Colonic mucosa (tissue), 4 donors: ENCODE data around the gene PDE4D. TPM values are rescaled to one million over a fixed set of nuclear protein-coding genes. Genes with fewer than 3 reads are reported as not detected.
"Not testable (repeated sequence)": the region's sequence is repeated elsewhere in the genome, so short reads cannot be mapped to it uniquely, and the experiment has no call there.

Experiments used
- DNase-seq: peaks from one replicate; pipeline ENCODE4 v3.0.0-alpha.2; 2020
- H3K27ac ChIP-seq: fragments of 200-600 bp; one replicate; pipeline ENCODE4 v1.8.0; 2021
- H3K27me3 ChIP-seq: fragments of 200-600 bp; one replicate; pipeline ENCODE4 v1.8.0; 2021
- H3K36me3 ChIP-seq: fragments of 200-600 bp; one replicate; pipeline ENCODE4 v1.8.0; 2021
- H3K4me1 ChIP-seq: fragments of 200-600 bp; one replicate; pipeline ENCODE4 v1.8.0; 2021; ENCODE audit warnings: mild to moderate bottlenecking
- H3K4me3 ChIP-seq: fragments of 200-600 bp; one replicate; pipeline ENCODE4 v1.8.0; 2021
- H3K9ac ChIP-seq, 2 donors: one replicate each; pipeline ENCODE4 v1.7.0; 2013; ENCODE audit warnings: control low read depth in 2 of 2, low read depth in 2 of 2, low read length in 2 of 2
- H3K9me3 ChIP-seq: fragments of 200-600 bp; one replicate; pipeline ENCODE4 v1.8.0; 2021
- intact Hi-C: fragments of 100-400 bp; cut with DNase I; formaldehyde crosslinking; loops from one replicate; pipeline ENCODE4 v1.14.1; 2022
- total RNA-seq, 2 donors: library from RNA; stranded (reverse); fragmentation: NEBNext Ultra II Directional in 1 of 2; extraction: Animal tissue kit (Norgen Biotek cat#: 25700) in 1 of 2; gene quantifications; one replicate each; pipeline ENCODE4 v1.2.1, GENCODE V29; 2021
- TF ChIP-seq, protein P1 (sequence below): fragments of 200-600 bp; IDR thresholded peaks from one replicate; pipeline ENCODE4 v1.8.0; 2022; ENCODE audit warnings: antibody characterized with exemption, mild to moderate bottlenecking
- donor health status: healthy.
- donor health status: DM: no; HTN: no; CAD: no.
- donor health status: DM: no; HTN: no; CAD: no.

The PDE4D gene
- total RNA-seq, 2 donors from 2014 or later: 23.1 to 53.7 TPM

DNA sequence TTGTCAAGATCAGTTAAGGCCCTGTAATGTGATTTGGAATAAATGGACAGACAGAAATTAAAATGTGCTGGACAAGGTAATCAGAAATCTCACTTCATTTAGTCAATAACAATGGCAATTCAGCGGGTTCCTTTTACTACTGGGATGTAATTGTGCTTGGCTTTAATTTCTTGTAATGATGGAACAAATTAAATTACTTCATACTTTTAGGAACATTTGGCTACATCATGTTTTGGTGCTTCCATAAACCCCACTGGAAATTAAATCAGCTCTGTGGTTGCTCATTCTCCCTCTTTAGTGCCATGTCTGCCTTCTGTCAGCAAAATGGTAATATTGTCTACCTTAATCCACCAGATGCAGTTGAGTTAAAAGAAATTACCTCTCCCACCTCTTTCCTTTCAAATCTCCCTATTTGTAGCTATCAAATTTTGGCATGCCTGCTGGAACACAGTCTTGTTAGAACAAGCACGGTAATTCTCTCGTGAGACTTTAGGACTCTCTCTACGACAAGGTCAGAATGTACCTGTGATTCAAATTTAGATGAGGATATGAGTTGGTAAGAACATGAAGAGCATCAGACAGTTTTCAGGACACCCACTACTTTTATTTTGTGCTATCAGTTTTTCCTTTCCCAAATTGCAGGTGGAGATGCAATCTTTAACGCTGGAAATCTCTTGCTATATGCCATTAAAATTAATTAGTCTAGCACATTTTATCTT is 834.4 kb downstream of the PDE4D start:
- no peaks in the 10 kb centered on the region for H3K4me1 ChIP-seq
- intact Hi-C loops: no loop called here
- H3K9ac ChIP-seq: no peak overlapping the region
- H3K27ac ChIP-seq: no peak overlapping the region
- H3K4me3 ChIP-seq: no peak overlapping the region
- H3K27me3 ChIP-seq: no peaks in the 10 kb centered on the region
- no peaks in the 10 kb centered on the region for H3K9me3 ChIP-seq
- H3K36me3 ChIP-seq: no peaks in the 10 kb centered on the region
- no peak for DNase-seq
- TF ChIP-seq, protein P1, sequence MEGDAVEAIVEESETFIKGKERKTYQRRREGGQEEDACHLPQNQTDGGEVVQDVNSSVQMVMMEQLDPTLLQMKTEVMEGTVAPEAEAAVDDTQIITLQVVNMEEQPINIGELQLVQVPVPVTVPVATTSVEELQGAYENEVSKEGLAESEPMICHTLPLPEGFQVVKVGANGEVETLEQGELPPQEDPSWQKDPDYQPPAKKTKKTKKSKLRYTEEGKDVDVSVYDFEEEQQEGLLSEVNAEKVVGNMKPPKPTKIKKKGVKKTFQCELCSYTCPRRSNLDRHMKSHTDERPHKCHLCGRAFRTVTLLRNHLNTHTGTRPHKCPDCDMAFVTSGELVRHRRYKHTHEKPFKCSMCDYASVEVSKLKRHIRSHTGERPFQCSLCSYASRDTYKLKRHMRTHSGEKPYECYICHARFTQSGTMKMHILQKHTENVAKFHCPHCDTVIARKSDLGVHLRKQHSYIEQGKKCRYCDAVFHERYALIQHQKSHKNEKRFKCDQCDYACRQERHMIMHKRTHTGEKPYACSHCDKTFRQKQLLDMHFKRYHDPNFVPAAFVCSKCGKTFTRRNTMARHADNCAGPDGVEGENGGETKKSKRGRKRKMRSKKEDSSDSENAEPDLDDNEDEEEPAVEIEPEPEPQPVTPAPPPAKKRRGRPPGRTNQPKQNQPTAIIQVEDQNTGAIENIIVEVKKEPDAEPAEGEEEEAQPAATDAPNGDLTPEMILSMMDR: no peak

DNA sequence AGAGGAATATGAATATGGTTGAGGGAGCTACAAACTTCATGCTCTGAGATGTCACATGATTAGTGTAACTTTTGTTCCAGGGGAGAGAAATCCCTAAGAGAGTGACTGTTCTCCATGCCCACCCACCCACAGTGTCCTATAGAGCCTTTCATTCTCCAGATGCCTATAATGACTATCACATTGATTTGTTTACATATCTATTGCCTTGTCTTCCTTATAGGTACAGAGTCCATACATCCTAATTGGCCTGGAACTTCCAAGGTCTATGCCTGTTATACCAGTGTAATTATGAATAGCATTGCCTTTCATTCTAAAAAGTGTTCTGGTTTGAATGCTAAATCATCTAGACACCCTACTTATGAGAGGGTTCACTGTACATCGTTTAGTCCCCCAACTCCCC is 835.3 kb downstream of the PDE4D start:
- H3K36me3 ChIP-seq: no peaks in the 10 kb centered on the region
- no peaks in the 10 kb centered on the region for H3K9me3 ChIP-seq
- no peak overlapping the region for H3K27ac ChIP-seq
- H3K4me1 ChIP-seq: no peaks in the 10 kb centered on the region
- no peak for DNase-seq
- H3K27me3 ChIP-seq: no peaks in the 10 kb centered on the region
- intact Hi-C loops: no loop called here
- no peak overlapping the region for H3K4me3 ChIP-seq
- no peak overlapping the region for H3K9ac ChIP-seq
- TF ChIP-seq, protein P1: no peak

DNA sequence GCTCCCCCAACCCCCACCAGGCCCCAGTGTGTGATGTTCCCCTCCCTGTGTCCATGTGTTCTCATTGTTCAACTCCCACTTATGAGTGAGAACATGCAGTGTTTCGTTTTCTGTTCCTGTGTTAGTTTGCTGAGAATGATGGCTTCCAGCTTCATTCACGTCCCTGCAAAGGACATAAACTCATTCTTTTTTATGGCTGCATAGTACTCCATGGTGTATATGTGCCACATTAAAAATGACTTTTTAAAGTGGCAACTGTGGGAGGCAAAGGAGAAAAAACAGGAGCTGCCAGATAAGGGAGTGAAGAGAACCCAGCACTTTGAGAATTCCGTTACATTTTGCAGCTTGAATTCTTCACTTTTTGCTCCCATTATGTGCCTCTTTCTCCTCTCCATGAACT is 836.9 kb downstream of the PDE4D start:
- H3K9me3 ChIP-seq, DNase-seq, H3K4me1 ChIP-seq, H3K27ac ChIP-seq, H3K9ac ChIP-seq, intact Hi-C loops, H3K27me3 ChIP-seq, H3K36me3 ChIP-seq, H3K4me3 ChIP-seq: not testable (repeated sequence)

DNA sequence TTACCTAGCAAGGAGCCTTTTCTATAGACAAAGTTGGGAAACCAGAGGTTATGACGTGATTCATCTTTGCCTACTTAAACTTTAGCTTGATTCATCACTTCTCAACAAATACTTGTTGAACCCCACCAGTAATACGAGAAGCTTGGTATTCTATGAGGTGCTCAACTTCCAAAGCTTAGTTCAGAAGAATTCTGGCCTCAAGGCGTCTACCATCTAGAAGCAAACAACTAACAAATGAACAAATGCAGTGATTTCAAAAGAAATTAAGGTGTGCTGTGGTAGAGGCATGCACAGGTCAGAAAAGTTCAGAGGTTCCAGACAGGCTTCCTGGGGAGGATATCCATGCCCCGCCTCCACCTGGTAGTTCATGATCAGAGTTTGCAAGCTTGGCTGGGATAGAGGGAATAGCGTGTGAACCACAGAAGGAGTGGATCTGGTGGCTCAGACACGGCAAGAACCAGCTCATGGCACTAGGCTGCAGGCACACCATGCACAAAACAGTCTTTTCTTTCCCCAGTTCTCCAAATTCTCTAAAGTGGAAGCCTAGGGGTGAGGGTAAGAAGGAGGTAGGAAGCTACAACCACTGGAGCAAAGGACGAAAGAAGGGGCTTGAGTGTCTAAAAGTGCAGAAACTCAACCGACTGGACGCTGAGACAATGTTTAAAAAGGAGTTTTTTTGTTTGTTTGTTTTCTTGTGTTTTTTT is 837.6 kb downstream of the PDE4D start:
- Histone ChIP-seq H3K27ac (no peak overlapping the region), H3K9me3 (no peaks in the 10 kb centered on the region), H3K36me3 (no peaks in the 10 kb centered on the region), H3K4me1 (no peaks in the 10 kb centered on the region), H3K27me3 (no peaks in the 10 kb centered on the region), H3K4me3 (no peak overlapping the region), H3K9ac (no peak overlapping the region)
- TF ChIP-seq, protein P1: no peak
- no peak for DNase-seq
- intact Hi-C loops: no loop called here

DNA sequence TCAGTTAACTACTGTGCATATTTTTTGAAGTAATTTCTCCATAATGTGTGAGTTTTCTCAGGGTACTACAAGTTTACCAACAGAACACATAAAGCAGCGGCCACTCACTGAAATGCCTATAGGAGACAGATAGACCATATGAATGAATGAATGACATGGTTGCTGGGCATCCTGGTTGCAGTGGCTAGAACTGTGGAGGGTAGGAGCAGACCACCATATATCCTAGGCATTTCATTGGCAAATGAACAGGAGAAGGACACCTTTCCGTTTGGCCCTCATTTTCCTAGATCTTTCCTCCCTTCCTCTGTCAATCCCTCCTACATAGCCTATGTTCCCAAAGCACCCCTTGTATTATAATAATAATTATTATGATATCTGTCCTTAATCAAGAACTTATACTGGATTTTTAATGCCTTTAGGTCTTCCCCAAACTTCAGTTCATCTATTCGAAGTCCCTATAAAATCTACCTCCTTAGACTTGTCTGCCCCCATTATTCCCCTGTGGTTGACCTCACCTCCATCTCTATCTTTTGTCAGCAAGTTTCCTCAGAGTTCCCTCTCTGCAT is 838.5 kb downstream of the PDE4D start:
- TF ChIP-seq, protein P1: no peak
- intact Hi-C loops: no loop called here

DNA sequence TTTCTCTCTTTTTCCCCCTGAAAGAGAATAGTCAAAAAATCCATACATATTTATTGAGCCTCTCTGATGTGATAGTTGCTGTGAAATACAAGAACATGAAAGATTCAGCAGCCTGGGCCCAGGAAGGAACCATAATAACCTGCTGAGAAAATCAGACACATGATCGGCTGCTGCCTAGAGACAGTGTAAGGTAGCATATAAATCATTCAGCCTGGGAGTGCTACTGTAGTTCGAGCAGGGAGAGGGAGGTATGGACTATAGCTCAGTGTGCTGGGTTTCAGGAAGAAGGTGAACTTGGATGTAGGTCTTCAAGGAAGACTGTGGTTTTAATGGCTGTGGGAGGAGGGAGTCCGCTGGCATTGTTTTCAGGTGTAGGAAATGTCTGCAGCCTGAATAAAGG is 841.6 kb downstream of the PDE4D start:
- H3K36me3 ChIP-seq: no peaks in the 10 kb centered on the region
- no peaks in the 10 kb centered on the region for H3K4me1 ChIP-seq
- no peak overlapping the region for H3K4me3 ChIP-seq
- intact Hi-C loops: no loop called here
- TF ChIP-seq, protein P1: no peak
- no peak for DNase-seq
- H3K27me3 ChIP-seq: no peaks in the 10 kb centered on the region
- H3K9me3 ChIP-seq: no peaks in the 10 kb centered on the region
- H3K27ac ChIP-seq: no peak overlapping the region
- H3K9ac ChIP-seq: no peak overlapping the region

More for the DNA sequence above, 838.5 kb downstream of the PDE4D start:
- Histone ChIP-seq H3K27ac (no peak overlapping the region), H3K9ac (no peak overlapping the region), H3K4me1 (no peaks in the 10 kb centered on the region), H3K36me3 (no peaks in the 10 kb centered on the region), H3K9me3 (no peaks in the 10 kb centered on the region), H3K27me3 (no peaks in the 10 kb centered on the region), H3K4me3 (no peak overlapping the region)
- DNase-seq: no peak
